K562 (cell line): ENCODE results near the gene COPB2. TPM values are rescaled to one million over a fixed set of nuclear protein-coding genes. Genes with fewer than 3 reads are reported as not detected.

Experiments
- ARNT ChIP-seq, 2 experiments: fragments of 450-650 bp; IDR thresholded peaks; 2 replicates each; pipeline ENCODE4 v1.6.1; 2016; ENCODE audit warnings: mild to moderate bottlenecking in 1 of 2
- ASH1L ChIP-seq: fragments of 450-650 bp; IDR thresholded peaks from 2 replicates; pipeline ENCODE4 v1.6.1; 2018; ENCODE audit warnings: borderline replicate concordance, mild to moderate bottlenecking, low read depth; ENCODE audit not compliant: partially characterized antibody
- DMBX1 ChIP-seq: fragments of 250-450 bp; sonication (Bioruptor Pico); IDR thresholded peaks from 2 replicates; pipeline ENCODE4 v1.8.0; 2022; ENCODE audit warnings: inconsistent platforms, mild to moderate bottlenecking, moderate library complexity, borderline replicate concordance
- ESRRB ChIP-seq: fragments of 250-450 bp; sonication (Bioruptor Pico); IDR thresholded peaks from 2 replicates; pipeline ENCODE4 v1.5.0; 2020; ENCODE audit warnings: mild to moderate bottlenecking, moderate library complexity, borderline replicate concordance
- FOXJ2 ChIP-seq: fragments of 200-800 bp; sonication (Bioruptor generic); IDR thresholded peaks from 2 replicates; pipeline ENCODE4 v1.6.1; 2016; ENCODE audit warnings: missing genetic modification characterization, missing compliant biosample characterization
- FUS ChIP-seq: fragments of 200-400 bp; formaldehyde crosslinking; optimal IDR thresholded peaks from 2 replicates; pipeline ENCODE3; 2017; ENCODE audit warnings: low read depth, low read length
- GABPB2 ChIP-seq: fragments of 250-450 bp; sonication (Bioruptor Pico); conservative IDR thresholded peaks from 2 replicates; pipeline ENCODE4 v1.5.1; 2021; ENCODE audit warnings: mild to moderate bottlenecking
- KLF16 ChIP-seq: IDR thresholded peaks from 2 replicates; pipeline ENCODE4 v1.6.1; 2016; ENCODE audit warnings: antibody characterized with exemption
- PHB ChIP-seq: fragments of 250-450 bp; sonication (Bioruptor Pico); IDR thresholded peaks from 2 replicates; pipeline ENCODE4 v1.5.0; 2021
- PHF21A ChIP-seq: fragments of 450-650 bp; IDR thresholded peaks from 2 replicates; pipeline ENCODE4 v1.6.1; 2017; ENCODE audit warnings: low read depth, borderline replicate concordance
- PML ChIP-seq: IDR thresholded peaks from 2 replicates; pipeline ENCODE4 v1.6.1; 2012; ENCODE audit warnings: low read length, inconsistent platforms
- POLR2AphosphoS2 ChIP-seq: IDR thresholded peaks from 2 replicates; pipeline ENCODE4 v1.6.1; 2012; ENCODE audit warnings: low read length, improper control_type of control experiment
- RCOR1 ChIP-seq, 2 experiments: IDR thresholded peaks; 2 replicates each; pipeline ENCODE4 v1.6.1; 2012; ENCODE audit warnings: low read depth in 2 of 2, low read length in 2 of 2, borderline replicate concordance in 1 of 2, improper control_type of control experiment in 1 of 2
- ZNF253 ChIP-seq: fragments of 250-450 bp; sonication (Bioruptor Pico); conservative IDR thresholded peaks from 2 replicates; pipeline ENCODE4 v1.6.1; 2021; ENCODE audit warnings: mild to moderate bottlenecking
- polyA plus RNA-seq, 8 experiments: library from polyadenylated mRNA; depleted of rRNA in 4 of 8; stranded (reverse) in 5 of 8; unstranded in 3 of 8; fragments of >200 nt; fragmentation: Nextera tagmentation in 2 of 8; fragmentation: Illumina TruSeq in 1 of 8; extraction: Ambion mirVana in 2 of 8; extraction: Trizol in 1 of 8; gene quantifications; 2 replicates each; pipeline versions ENCODE4 v1.2.1 to v1.2.3, GENCODE V29; 2011 to 2014; ENCODE audit warnings: inconsistent platforms in 1 of 8, missing spikeins in 1 of 8
- total RNA-seq, 7 experiments: library from RNA; depleted of rRNA in 6 of 7; stranded (reverse); fragments of >200 nt in 6 of 7; fragmentation: Illumina TruSeq in 2 of 7; extraction: Trizol in 2 of 7; gene quantifications; 2 replicates each; pipeline versions ENCODE4 v1.2.1 to v1.2.3, GENCODE V29; 2011 to 2021; ENCODE audit warnings: low replicate concordance in 1 of 7
- TF ChIP-seq, protein P1 (sequence below), 2 experiments: fragments of 450-650 bp; formaldehyde crosslinking in 1 of 2; IDR thresholded peaks; 2 replicates each; pipeline versions ENCODE4 v1.4.0 to v1.6.1; 2014 to 2020; ENCODE audit warnings: mild to moderate bottlenecking in 2 of 2, borderline replicate concordance in 1 of 2, low read depth in 1 of 2
- TF ChIP-seq, protein P2 (sequence below): IDR thresholded peaks from 2 replicates; pipeline ENCODE4 v1.6.1; 2011; ENCODE audit warnings: borderline replicate concordance, low read depth, mild to moderate bottlenecking, moderate library complexity, low read length; ENCODE audit not compliant: insufficient read depth, poor library complexity, severe bottlenecking

The COPB2 gene
- total and polyA plus RNA-seq, 9 of the 15 experiments (the other 6 are each of a cell fraction or from before 2014, with no cell fraction given), result 64.3 to 189 (median 130) TPM

DNA sequence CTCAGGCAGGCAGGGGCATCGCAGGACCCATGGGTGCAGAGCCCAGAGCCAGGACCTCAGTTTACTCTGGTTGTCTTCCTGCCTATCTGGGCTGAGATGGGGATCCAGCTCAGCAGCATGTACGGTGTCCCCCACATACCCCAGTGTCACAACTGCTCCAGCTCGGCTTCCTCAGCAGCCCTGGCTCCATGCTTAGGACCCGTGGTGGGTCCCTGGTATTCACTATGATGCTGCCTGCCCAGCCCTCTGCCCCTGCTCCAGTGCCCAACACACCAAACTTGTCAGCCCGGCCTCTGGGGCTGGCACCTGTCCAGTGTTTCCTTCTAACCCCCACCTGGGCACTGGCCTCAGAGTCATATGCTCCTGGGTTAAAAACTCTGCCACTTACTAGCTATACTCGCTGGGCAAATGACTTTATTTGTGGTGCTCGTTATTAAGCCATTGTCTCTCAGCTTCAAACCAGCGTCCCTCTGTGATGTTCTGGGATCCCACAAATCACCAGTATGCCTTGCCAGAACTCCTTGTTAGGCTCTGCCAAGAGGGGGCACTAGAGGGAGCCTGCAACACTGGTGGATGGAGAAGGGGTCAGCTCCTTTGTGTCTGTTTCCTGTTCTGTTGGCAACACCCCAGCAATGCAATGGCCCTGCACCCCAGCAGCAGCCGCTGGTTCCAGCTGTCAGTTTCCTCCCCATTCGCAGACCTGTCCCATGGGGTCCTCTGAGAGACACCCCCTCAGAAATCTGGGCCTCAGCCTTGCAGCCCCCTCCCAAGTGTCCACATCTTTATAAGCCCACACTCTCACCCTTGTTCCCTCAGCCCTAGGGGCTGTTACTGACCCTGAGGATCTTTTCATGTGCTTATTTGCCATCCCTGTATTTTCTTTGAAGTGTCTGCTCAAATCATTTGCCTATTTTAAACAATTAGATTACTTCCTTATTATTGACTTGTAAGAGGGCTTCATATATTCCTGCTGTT, 69.7 kb downstream of the COPB2 start (continued):
- TF ChIP-seq ZNF253 (CRISPR knock-in tag) (no peak), ASH1L (no peak), PHF21A (no peak), DMBX1 (CRISPR knock-in tag) (peak; percentile 51; the same call in 1 of the 2 replicates), ESRRB (CRISPR knock-in tag) (no peak), RCOR1 (IDR thresholded peaks at IDR 0.05; ENCODE audit: borderline replicate concordance in 1 of 2, low read depth in 2 of 2, low read length in 2 of 2) (peak in 1 of 2 experiments; percentile 50; a peak in 1 of 4 replicates), POLR2AphosphoS2 (no peak), FUS (no peak), KLF16 (0 out of 2 replicates have a peak, but pooled peaks have one; percentile 16), FOXJ2 (tag) (no peak), PHB (CRISPR knock-in tag) (no peak), ARNT (IDR thresholded peaks at IDR 0.05) (0 out of 4 replicates have a peak, but pooled peaks of 1 of the 2 experiments have one; percentile 32), PML (no peak), GABPB2 (CRISPR knock-in tag) (no peak)
- TF ChIP-seq, protein P1, sequence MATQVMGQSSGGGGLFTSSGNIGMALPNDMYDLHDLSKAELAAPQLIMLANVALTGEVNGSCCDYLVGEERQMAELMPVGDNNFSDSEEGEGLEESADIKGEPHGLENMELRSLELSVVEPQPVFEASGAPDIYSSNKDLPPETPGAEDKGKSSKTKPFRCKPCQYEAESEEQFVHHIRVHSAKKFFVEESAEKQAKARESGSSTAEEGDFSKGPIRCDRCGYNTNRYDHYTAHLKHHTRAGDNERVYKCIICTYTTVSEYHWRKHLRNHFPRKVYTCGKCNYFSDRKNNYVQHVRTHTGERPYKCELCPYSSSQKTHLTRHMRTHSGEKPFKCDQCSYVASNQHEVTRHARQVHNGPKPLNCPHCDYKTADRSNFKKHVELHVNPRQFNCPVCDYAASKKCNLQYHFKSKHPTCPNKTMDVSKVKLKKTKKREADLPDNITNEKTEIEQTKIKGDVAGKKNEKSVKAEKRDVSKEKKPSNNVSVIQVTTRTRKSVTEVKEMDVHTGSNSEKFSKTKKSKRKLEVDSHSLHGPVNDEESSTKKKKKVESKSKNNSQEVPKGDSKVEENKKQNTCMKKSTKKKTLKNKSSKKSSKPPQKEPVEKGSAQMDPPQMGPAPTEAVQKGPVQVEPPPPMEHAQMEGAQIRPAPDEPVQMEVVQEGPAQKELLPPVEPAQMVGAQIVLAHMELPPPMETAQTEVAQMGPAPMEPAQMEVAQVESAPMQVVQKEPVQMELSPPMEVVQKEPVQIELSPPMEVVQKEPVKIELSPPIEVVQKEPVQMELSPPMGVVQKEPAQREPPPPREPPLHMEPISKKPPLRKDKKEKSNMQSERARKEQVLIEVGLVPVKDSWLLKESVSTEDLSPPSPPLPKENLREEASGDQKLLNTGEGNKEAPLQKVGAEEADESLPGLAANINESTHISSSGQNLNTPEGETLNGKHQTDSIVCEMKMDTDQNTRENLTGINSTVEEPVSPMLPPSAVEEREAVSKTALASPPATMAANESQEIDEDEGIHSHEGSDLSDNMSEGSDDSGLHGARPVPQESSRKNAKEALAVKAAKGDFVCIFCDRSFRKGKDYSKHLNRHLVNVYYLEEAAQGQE (IDR thresholded peaks at IDR 0.05; ENCODE audit: borderline replicate concordance), result peak; percentile 24; the same call in 1 of the 2 replicates
- TF ChIP-seq, protein P1 (CRISPR knock-in tag; IDR thresholded peaks at IDR 0.05; ENCODE audit: low read depth), result no peak
- TF ChIP-seq, protein P2, sequence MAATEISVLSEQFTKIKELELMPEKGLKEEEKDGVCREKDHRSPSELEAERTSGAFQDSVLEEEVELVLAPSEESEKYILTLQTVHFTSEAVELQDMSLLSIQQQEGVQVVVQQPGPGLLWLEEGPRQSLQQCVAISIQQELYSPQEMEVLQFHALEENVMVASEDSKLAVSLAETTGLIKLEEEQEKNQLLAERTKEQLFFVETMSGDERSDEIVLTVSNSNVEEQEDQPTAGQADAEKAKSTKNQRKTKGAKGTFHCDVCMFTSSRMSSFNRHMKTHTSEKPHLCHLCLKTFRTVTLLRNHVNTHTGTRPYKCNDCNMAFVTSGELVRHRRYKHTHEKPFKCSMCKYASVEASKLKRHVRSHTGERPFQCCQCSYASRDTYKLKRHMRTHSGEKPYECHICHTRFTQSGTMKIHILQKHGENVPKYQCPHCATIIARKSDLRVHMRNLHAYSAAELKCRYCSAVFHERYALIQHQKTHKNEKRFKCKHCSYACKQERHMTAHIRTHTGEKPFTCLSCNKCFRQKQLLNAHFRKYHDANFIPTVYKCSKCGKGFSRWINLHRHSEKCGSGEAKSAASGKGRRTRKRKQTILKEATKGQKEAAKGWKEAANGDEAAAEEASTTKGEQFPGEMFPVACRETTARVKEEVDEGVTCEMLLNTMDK, result peak; percentile 75
